Measurements from ENCODE around the gene TERT. TPM values are rescaled to one million over a fixed set of nuclear protein-coding genes. Genes with fewer than 3 reads are reported as not detected.
"Not testable (repeated sequence)": the region's sequence is repeated elsewhere in the genome, so short reads cannot be mapped to it uniquely, and the experiment has no call there.

Gene TERT
- total RNA-seq, 1 experiment from 2014 or later, result 15.1 TPM

GRCh38 chr5:1230551-1230950, 64.3 kb downstream of the TERT start:
- no peak for DNase-seq
- no peak overlapping the region for H3K4me3 ChIP-seq (ENCODE audit: insufficient read depth, low read depth, low read length)
- no peaks in the 10 kb centered on the region for H3K27me3 ChIP-seq (ENCODE audit: control insufficient read depth, insufficient read depth, low read length)
- H3K36me3 ChIP-seq (replicated peaks; ENCODE audit: control insufficient read depth, insufficient read depth, low read length), result no peaks in the 10 kb centered on the region

GRCh38 chr5:1229822-1230221, 65.0 kb downstream of the TERT start:
- DNase-seq, result no peak
- Histone ChIP-seq H3K27me3 (ENCODE audit: control insufficient read depth, insufficient read depth, low read length) (no peaks in the 10 kb centered on the region), H3K4me3 (ENCODE audit: insufficient read depth, low read depth, low read length) (no peak overlapping the region), H3K36me3 (replicated peaks; ENCODE audit: control insufficient read depth, insufficient read depth, low read length) (no peaks in the 10 kb centered on the region)

- H3K36me3 ChIP-seq (replicated peaks; ENCODE audit: control insufficient read depth, insufficient read depth, low read length); H3K4me3 ChIP-seq (ENCODE audit: insufficient read depth, low read depth, low read length); H3K27me3 ChIP-seq (ENCODE audit: control insufficient read depth, insufficient read depth, low read length); DNase-seq: not testable (repeated sequence)
These were observed 65.8 kb downstream of the TERT start for GRCh38 chr5:1229023-1229422.

- no peak for DNase-seq
- Histone ChIP-seq H3K4me3 (ENCODE audit: insufficient read depth, low read depth, low read length) (no peak overlapping the region), H3K27me3 (ENCODE audit: control insufficient read depth, insufficient read depth, low read length) (no peaks in the 10 kb centered on the region), H3K36me3 (replicated peaks; ENCODE audit: control insufficient read depth, insufficient read depth, low read length) (no peaks in the 10 kb centered on the region)
These were observed 66.7 kb downstream of the TERT start for GRCh38 chr5:1228120-1228519.

GRCh38 chr5:1227667-1228066, 67.2 kb downstream of the TERT start:
- Histone ChIP-seq H3K36me3 (replicated peaks; ENCODE audit: control insufficient read depth, insufficient read depth, low read length) (no peaks in the 10 kb centered on the region), H3K4me3 (ENCODE audit: insufficient read depth, low read depth, low read length) (no peak overlapping the region), H3K27me3 (ENCODE audit: control insufficient read depth, insufficient read depth, low read length) (no peaks in the 10 kb centered on the region)
- no peak for DNase-seq

- Histone ChIP-seq H3K36me3 (replicated peaks; ENCODE audit: control insufficient read depth, insufficient read depth, low read length) (no peaks in the 10 kb centered on the region), H3K27me3 (ENCODE audit: control insufficient read depth, insufficient read depth, low read length) (no peaks in the 10 kb centered on the region), H3K4me3 (ENCODE audit: insufficient read depth, low read depth, low read length) (no peak overlapping the region)
- no peak for DNase-seq
These were observed 67.9 kb downstream of the TERT start for GRCh38 chr5:1226839-1227581.

- Histone ChIP-seq H3K27me3 (ENCODE audit: control insufficient read depth, insufficient read depth, low read length) (no peaks in the 10 kb centered on the region), H3K4me3 (ENCODE audit: insufficient read depth, low read depth, low read length) (no peak overlapping the region), H3K36me3 (replicated peaks; ENCODE audit: control insufficient read depth, insufficient read depth, low read length) (no peaks in the 10 kb centered on the region)
- DNase-seq, result no peak
These were observed 68.6 kb downstream of the TERT start for GRCh38 chr5:1226231-1226630.

- H3K27me3 ChIP-seq (ENCODE audit: control insufficient read depth, insufficient read depth, low read length), result no peaks in the 10 kb centered on the region
- H3K36me3 ChIP-seq (replicated peaks; ENCODE audit: control insufficient read depth, insufficient read depth, low read length), result no peaks in the 10 kb centered on the region
- DNase-seq, result no peak
- H3K4me3 ChIP-seq (ENCODE audit: insufficient read depth, low read depth, low read length), result no peak within 1 kb of the TSS
These were observed 69.8 kb downstream of the TERT start, which contains the start of gene SLC6A18 for GRCh38 chr5:1225081-1225480. SLC6A18 (plus strand) TSS chr5:1225381; CDS start chr5:1225478, 97 bp downstream.

- H3K4me3 ChIP-seq (ENCODE audit: insufficient read depth, low read depth, low read length), result no peak overlapping the region
- DNase-seq, result no peak
- H3K27me3 ChIP-seq (ENCODE audit: control insufficient read depth, insufficient read depth, low read length), result no peaks in the 10 kb centered on the region
- no peaks in the 10 kb centered on the region for H3K36me3 ChIP-seq (replicated peaks; ENCODE audit: control insufficient read depth, insufficient read depth, low read length)
These were observed 70.2 kb downstream of the TERT start for GRCh38 chr5:1224631-1225030.

- H3K27me3 ChIP-seq (ENCODE audit: control insufficient read depth, insufficient read depth, low read length), result no peaks in the 10 kb centered on the region
- no peak overlapping the region for H3K4me3 ChIP-seq (ENCODE audit: insufficient read depth, low read depth, low read length)
- H3K36me3 ChIP-seq (replicated peaks; ENCODE audit: control insufficient read depth, insufficient read depth, low read length), result no peaks in the 10 kb centered on the region
- DNase-seq, result no peak
These were observed 71.6 kb downstream of the TERT start for GRCh38 chr5:1223278-1223670.

GRCh38 chr5:1222621-1223277, 72.1 kb downstream of the TERT start:
- Histone ChIP-seq H3K36me3 (replicated peaks; ENCODE audit: control insufficient read depth, insufficient read depth, low read length) (no peaks in the 10 kb centered on the region), H3K27me3 (ENCODE audit: control insufficient read depth, insufficient read depth, low read length) (no peaks in the 10 kb centered on the region), H3K4me3 (ENCODE audit: insufficient read depth, low read depth, low read length) (no peak overlapping the region)
- DNase-seq, result no peak

- no peak for DNase-seq
- no peaks in the 10 kb centered on the region for H3K27me3 ChIP-seq (ENCODE audit: control insufficient read depth, insufficient read depth, low read length)
- no peaks in the 10 kb centered on the region for H3K36me3 ChIP-seq (replicated peaks; ENCODE audit: control insufficient read depth, insufficient read depth, low read length)
- H3K4me3 ChIP-seq (ENCODE audit: insufficient read depth, low read depth, low read length), result no peak overlapping the region
These were observed 72.7 kb downstream of the TERT start for GRCh38 chr5:1222147-1222546.

GRCh38 chr5:1221721-1222120, 73.1 kb downstream of the TERT start:
- Histone ChIP-seq H3K36me3 (replicated peaks; ENCODE audit: control insufficient read depth, insufficient read depth, low read length) (no peaks in the 10 kb centered on the region), H3K27me3 (ENCODE audit: control insufficient read depth, insufficient read depth, low read length) (no peaks in the 10 kb centered on the region), H3K4me3 (ENCODE audit: insufficient read depth, low read depth, low read length) (no peak overlapping the region)
- no peak for DNase-seq

GRCh38 chr5:1220831-1221230, 74.0 kb downstream of the TERT start:
- no peaks in the 10 kb centered on the region for H3K36me3 ChIP-seq (replicated peaks; ENCODE audit: control insufficient read depth, insufficient read depth, low read length)
- no peaks in the 10 kb centered on the region for H3K27me3 ChIP-seq (ENCODE audit: control insufficient read depth, insufficient read depth, low read length)
- DNase-seq, result no peak
- no peak overlapping the region for H3K4me3 ChIP-seq (ENCODE audit: insufficient read depth, low read depth, low read length)

GRCh38 chr5:1220351-1220750, 74.5 kb downstream of the TERT start:
- Histone ChIP-seq H3K27me3 (ENCODE audit: control insufficient read depth, insufficient read depth, low read length) (no peaks in the 10 kb centered on the region), H3K4me3 (ENCODE audit: insufficient read depth, low read depth, low read length) (no peak overlapping the region), H3K36me3 (replicated peaks; ENCODE audit: control insufficient read depth, insufficient read depth, low read length) (no peaks in the 10 kb centered on the region)
- no peak for DNase-seq

Data from H7 (cell line).